ENCODE results near the gene ECE1.

GRCh38 chr1:21236178-21236577 lies 54.1 kb downstream of the ECE1 start:
- TF ChIP-seq CTCF (IDR thresholded peaks at IDR 0.05) (no peak), POLR2A (IDR thresholded peaks at IDR 0.05) (no peak)
